Heart left ventricle (tissue), 16 donors: ENCODE results near the gene ZBTB46. TPM values are rescaled to one million over a fixed set of nuclear protein-coding genes. Genes with fewer than 3 reads are reported as not detected.

Experiments used
- ATAC-seq, 4 donors: fragments of 200-7000 bp; cut with Tn5 transposase; one replicate each; pipeline ENCODE4 v1.9.1; 2020 to 2022; ENCODE audit warnings: moderate library complexity in 4 of 4, mild to moderate bottlenecking in 3 of 4, moderate number of reproducible peaks in 1 of 4
- DNase-seq, 5 donors: peaks; one replicate each; pipeline ENCODE4 v3.0.0-alpha.2; 2020
- H3K27ac ChIP-seq, 12 donors: fragments of 200-600 bp; sonication (generic) in 4 of 12; one replicate each; pipeline versions ENCODE4 v1.5.0 to v1.8.0; 2016 to 2022; ENCODE audit warnings: mild to moderate bottlenecking in 2 of 12
- H3K27me3 ChIP-seq, 9 donors: fragments of 200-600 bp; sonication (generic) in 2 of 9; one replicate each; pipeline versions ENCODE4 v1.5.1 to v1.8.0; 2016 to 2022; ENCODE audit warnings: mild to moderate bottlenecking in 3 of 9
- H3K36me3 ChIP-seq, 9 donors: fragments of 200-600 bp; sonication (generic) in 2 of 9; one replicate each; pipeline versions ENCODE4 v1.5.0 to v1.8.0; 2018 to 2022; ENCODE audit warnings: mild to moderate bottlenecking in 2 of 9
- H3K4me1 ChIP-seq, 12 donors: fragments of 200-600 bp; sonication (generic) in 4 of 12; one replicate each; pipeline versions ENCODE4 v1.5.0 to v1.8.0; 2016 to 2022; ENCODE audit warnings: mild to moderate bottlenecking in 3 of 12
- H3K4me3 ChIP-seq, 12 donors: fragments of 200-600 bp; sonication (generic) in 4 of 12; one replicate each; pipeline versions ENCODE4 v1.5.0 to v1.8.0; 2017 to 2022; ENCODE audit warnings: mild to moderate bottlenecking in 9 of 12, moderate library complexity in 4 of 12
- H3K9me3 ChIP-seq, 12 donors: fragments of 200-600 bp; sonication (generic) in 4 of 12; one replicate each; pipeline versions ENCODE4 v1.5.0 to v1.8.0; 2016 to 2022; ENCODE audit warnings: mild to moderate bottlenecking in 1 of 12
- CTCF ChIP-seq, 12 donors: fragments of 200-600 bp; sonication (generic) in 4 of 12; IDR thresholded peaks; one replicate each; pipeline versions ENCODE4 v1.5.0 to v1.8.0; 2018 to 2022; ENCODE audit warnings: antibody characterized with exemption in 12 of 12, mild to moderate bottlenecking in 5 of 12
- POLR2A ChIP-seq, 2 donors: fragments of 450-650 bp; IDR thresholded peaks; one replicate each; pipeline ENCODE4 v1.6.1; 2017; ENCODE audit warnings: antibody characterized with exemption in 2 of 2, mild to moderate bottlenecking in 2 of 2, moderate library complexity in 2 of 2
- WGBS, 4 donors: extraction: QIAGEN DNeasy Blood & Tissue Kit in 2 of 4; methylation state at CpG; one replicate each; pipeline versions ENCODE4 v1.1.5 to v1.1.7; 2013 to 2018; 5-methylcytosine and 5-hydroxymethylcytosine counted together
- intact Hi-C, 10 donors: fragments of 100-400 bp; cut with DNase I; formaldehyde crosslinking; loops; one replicate each; pipeline versions ENCODE4 v1.11.1 to v1.14.2; 2022
- polyA plus RNA-seq, 2 donors: library from polyadenylated mRNA; stranded (reverse); fragments of 200-250 nt; gene quantifications; one replicate each; pipeline ENCODE4 v1.2.3, GENCODE V29; 2013
- total RNA-seq, 9 donors: library from RNA; depleted of rRNA in 2 of 9; stranded (reverse); fragments of >200 nt in 2 of 9; fragmentation: NEBNext Ultra II Directional in 3 of 9; extraction: Animal tissue kit (Norgen Biotek cat#: 25700) in 3 of 9; gene quantifications; one replicate each; pipeline versions ENCODE4 v1.1.0 to v1.2.4, GENCODE V29; 2016 to 2023
- donor health status: ischemic (EF 13 %, LVEDD 7.1; RV severe dilation, severe dysfunction).
- donor health status: healthy with polysubstance abuse.
- donor health status: DM: no; HTN: yes; CAD: no.
- donor health status: DM: no; HTN: no; CAD: no.
- donor health status: ischemic (EF 25% LVEDD 6.9; RV normal size, moderate dysfunction).
- donor health status: ischemic (EF 25% LVEDD 5.7; RV mildly dilated, moderate dysfunction).
- donor health status: healthy.
- donor health status: DM: yes; HTN: yes; CAD: no.
- donor health status: ischemic (EF 35%, LVEDD 5.7; RV mildly dilated, moderate dysfunction).
- donor health status: nonischemic (EF 11% LVEDD 7.7; RV severe dilation, severe dysfunction).
- donor health status: DM: yes; HTN: yes; CAD: no.
- donor health status: PGD.
- donor health status: ischemic (EF 29% LVEDD 5.4; RV normal size, mild dysfunction).
- donor health status: nonischemic (EF 23%, LVEDD 6.1; RV moderate dilation, normal function).

Gene ZBTB46
- total and polyA plus RNA-seq, 11 donors, result 6.6 to 27.4 (median 14.3) TPM

GRCh38 chr20:63774306-63774705 lies 56.8 kb downstream of the ZBTB46 start:
- ATAC-seq (no peak), DNase-seq (peak in 2 of 5 donors; percentile 14 to 63)
- H3K9me3 ChIP-seq, result no peaks in the 10 kb centered on the region
- intact Hi-C loops, result loop anchor here in 3 of 10 donors (5.0 to 10.0 kb wide), 2 partner anchors 88 to 200 kb away; partner anchors contain the start of genes SAMD10 (in 2 of the 3) and ABHD16B (in 1 of the 3)
- WGBS, 4 donors, result 76 to 88% (median 79%) methylated on average over 15 of the region's 15 CpGs
- TF ChIP-seq POLR2A (IDR thresholded peaks at IDR 0.05), result no peak
- TF ChIP-seq CTCF (IDR thresholded peaks at IDR 0.05), result no peak
- peaks cover 0 to 38% (median 15%) of the 10 kb centered on the region in 12 donors for H3K4me1 ChIP-seq
- no peaks in the 10 kb centered on the region for H3K27me3 ChIP-seq
- no peak overlapping the region for H3K27ac ChIP-seq
- H3K36me3 ChIP-seq, result peaks cover 0 to 46% (median 20%) of the 10 kb centered on the region in 9 donors
- no peak overlapping the region for H3K4me3 ChIP-seq

- H3K4me3 ChIP-seq, result no peak overlapping the region
- peaks cover 0 to 52% (median 26%) of the 10 kb centered on the region in 9 donors for H3K36me3 ChIP-seq
- intact Hi-C loops, result loop anchor here in 3 of 10 donors (5.0 to 10.0 kb wide), 2 partner anchors 89 to 201 kb away; partner anchors contain the start of genes SAMD10 (in 2 of the 3) and ABHD16B (in 1 of the 3)
- 86 to 94% (median 88%) methylated on average over 17 to 33 of the region's 33 CpGs for WGBS, 4 donors
- H3K4me1 ChIP-seq, result peaks cover 0 to 38% (median 15%) of the 10 kb centered on the region in 12 donors
- ATAC-seq (no peak), DNase-seq (peak in 2 of 5 donors; percentile 21 to 41)
- peak overlapping the region in 1 of 12 donors; percentile 9 for H3K27ac ChIP-seq
- TF ChIP-seq CTCF (IDR thresholded peaks at IDR 0.05) (no peak), POLR2A (IDR thresholded peaks at IDR 0.05) (no peak)
- no peaks in the 10 kb centered on the region for H3K9me3 ChIP-seq
- H3K27me3 ChIP-seq, result no peaks in the 10 kb centered on the region
Observed at GRCh38 chr20:63773571-63774241, 57.4 kb downstream of the ZBTB46 start.

GRCh38 chr20:63772781-63773518 lies 58.1 kb downstream of the ZBTB46 start:
- peak; percentile 48 to 83 (median 66) for ATAC-seq
- peak overlapping the region in 2 of 12 donors; percentile 9 to 49 for H3K27ac ChIP-seq

More at GRCh38 chr20:63772781-63773518, 58.1 kb downstream of the ZBTB46 start:
- TF ChIP-seq CTCF (IDR thresholded peaks at IDR 0.05), result no peak
- no peak for TF ChIP-seq POLR2A (IDR thresholded peaks at IDR 0.05)
- WGBS, 4 donors, result 48 to 73% (median 59%) methylated on average over 19 to 20 of the region's 20 CpGs
- H3K36me3 ChIP-seq, result peaks cover 0 to 52% (median 33%) of the 10 kb centered on the region in 9 donors
- no peaks in the 10 kb centered on the region for H3K9me3 ChIP-seq
- no peaks in the 10 kb centered on the region for H3K27me3 ChIP-seq
- DNase-seq, result peak in 4 of 5 donors; percentile 53 to 58 (median 55)
- no peak overlapping the region for H3K4me3 ChIP-seq
- peaks cover 0 to 37% (median 15%) of the 10 kb centered on the region in 12 donors for H3K4me1 ChIP-seq
- intact Hi-C loops, result loop anchor here in 3 of 10 donors (5.0 to 10.0 kb wide), 2 partner anchors 89 to 202 kb away; partner anchors contain the start of genes SAMD10 (in 2 of the 3) and ABHD16B (in 1 of the 3)
